ENCODE results near the gene GOLGA6L9.
"Not testable (repeated sequence)": the region's sequence is repeated elsewhere in the genome, so short reads cannot be mapped to it uniquely, and the experiment has no call there.

GOLGA6L9 gene

GRCh38 chr15:82472269-82472982 is 42.8 kb downstream of the GOLGA6L9 start:
- DNase-seq, result not testable (repeated sequence)

GRCh38 chr15:82474596-82475325 is 45.1 kb downstream of the GOLGA6L9 start:
- not testable (repeated sequence) for DNase-seq

- DNase-seq, result not testable (repeated sequence)
These were observed 45.8 kb downstream of the GOLGA6L9 start for GRCh38 chr15:82475345-82475967.

GRCh38 chr15:82476697-82477342 is 47.2 kb downstream of the GOLGA6L9 start:
- not testable (repeated sequence) for DNase-seq

- DNase-seq, result not testable (repeated sequence)
These were observed 47.9 kb downstream of the GOLGA6L9 start for GRCh38 chr15:82477343-82478057.
